ENCODE measurements around the gene DNAJC3.
"Not testable (repeated sequence)": the region's sequence is repeated elsewhere in the genome, so short reads cannot be mapped to it uniquely, and the experiment has no call there.

The DNAJC3 gene

GRCh38 chr13:95740979-95741320 is 64.0 kb downstream of the DNAJC3 start:
- Histone ChIP-seq H3K9me3 (ENCODE audit: low read depth, low read length) (no peaks in the 10 kb centered on the region), H3K4me3 (no peak overlapping the region), H3K27ac (no peak overlapping the region), H3K36me3 (ENCODE audit: insufficient read depth, low read length) (no peaks in the 10 kb centered on the region), H3K9ac (ENCODE audit: insufficient read length) (no peak overlapping the region)
- no peak for TF ChIP-seq FOXP2 (optimal IDR thresholded peaks at IDR 0.05; ENCODE audit: control extremely low read depth, extremely low read length, insufficient read depth)
- no peak for TF ChIP-seq POLR2AphosphoS5 (IDR thresholded peaks at IDR 0.05; ENCODE audit: borderline replicate concordance, low read depth, low read length)
- no peak for DNase-seq (ENCODE audit: low read depth, low spot score)

GRCh38 chr13:95741584-95742563 is 64.9 kb downstream of the DNAJC3 start:
- no peak overlapping the region for H3K9ac ChIP-seq (ENCODE audit: insufficient read length)
- TF ChIP-seq EZH2 (IDR thresholded peaks at IDR 0.05) (no peak), FOXP2 (optimal IDR thresholded peaks at IDR 0.05; ENCODE audit: control extremely low read depth, extremely low read length, insufficient read depth) (no peak), POLR2AphosphoS5 (IDR thresholded peaks at IDR 0.05; ENCODE audit: borderline replicate concordance, low read depth, low read length) (no peak)
- no peaks in the 10 kb centered on the region for H3K36me3 ChIP-seq (ENCODE audit: insufficient read depth, low read length)
- no peaks in the 10 kb centered on the region for H3K9me3 ChIP-seq (ENCODE audit: low read depth, low read length)
- DNase-seq (ENCODE audit: low read depth, low spot score), result no peak
- H3K27ac ChIP-seq, result no peak overlapping the region
- H3K4me3 ChIP-seq, result no peak overlapping the region

- no peaks in the 10 kb centered on the region for H3K36me3 ChIP-seq (ENCODE audit: insufficient read depth, low read length)
- H3K9me3 ChIP-seq (ENCODE audit: low read depth, low read length), result no peaks in the 10 kb centered on the region
- no peak overlapping the region for H3K4me3 ChIP-seq
- no peak overlapping the region for H3K27ac ChIP-seq
- TF ChIP-seq EZH2 (IDR thresholded peaks at IDR 0.05) (no peak), FOXP2 (optimal IDR thresholded peaks at IDR 0.05; ENCODE audit: control extremely low read depth, extremely low read length, insufficient read depth) (no peak), POLR2AphosphoS5 (IDR thresholded peaks at IDR 0.05; ENCODE audit: borderline replicate concordance, low read depth, low read length) (no peak)
- no peak overlapping the region for H3K9ac ChIP-seq (ENCODE audit: insufficient read length)
- no peak for DNase-seq (ENCODE audit: low read depth, low spot score)
These were observed 66.3 kb downstream of the DNAJC3 start for GRCh38 chr13:95743192-95743591.

GRCh38 chr13:95745289-95745688 is 68.3 kb downstream of the DNAJC3 start:
- no peak overlapping the region for H3K4me3 ChIP-seq
- H3K9me3 ChIP-seq (ENCODE audit: low read depth, low read length), result no peaks in the 10 kb centered on the region
- no peak overlapping the region for H3K9ac ChIP-seq (ENCODE audit: insufficient read length)
- H3K27ac ChIP-seq, result no peak overlapping the region
- DNase-seq (ENCODE audit: low read depth, low spot score), result no peak
- H3K36me3 ChIP-seq (ENCODE audit: insufficient read depth, low read length), result no peaks in the 10 kb centered on the region
- TF ChIP-seq POLR2AphosphoS5 (IDR thresholded peaks at IDR 0.05; ENCODE audit: borderline replicate concordance, low read depth, low read length) (no peak), EZH2 (IDR thresholded peaks at IDR 0.05) (no peak), FOXP2 (optimal IDR thresholded peaks at IDR 0.05; ENCODE audit: control extremely low read depth, extremely low read length, insufficient read depth) (no peak)

GRCh38 chr13:95745752-95746151 is 68.8 kb downstream of the DNAJC3 start:
- no peak for TF ChIP-seq FOXP2 (optimal IDR thresholded peaks at IDR 0.05; ENCODE audit: control extremely low read depth, extremely low read length, insufficient read depth)
- no peak for TF ChIP-seq POLR2AphosphoS5 (IDR thresholded peaks at IDR 0.05; ENCODE audit: borderline replicate concordance, low read depth, low read length)
- no peak for TF ChIP-seq EZH2 (IDR thresholded peaks at IDR 0.05)
- Histone ChIP-seq H3K27ac (no peak overlapping the region), H3K36me3 (ENCODE audit: insufficient read depth, low read length) (no peaks in the 10 kb centered on the region), H3K9ac (ENCODE audit: insufficient read length) (no peak overlapping the region), H3K9me3 (ENCODE audit: low read depth, low read length) (no peaks in the 10 kb centered on the region), H3K4me3 (no peak overlapping the region)
- DNase-seq (ENCODE audit: low read depth, low spot score), result no peak

GRCh38 chr13:95749545-95749944 is 72.6 kb downstream of the DNAJC3 start:
- no peaks in the 10 kb centered on the region for H3K36me3 ChIP-seq (ENCODE audit: insufficient read depth, low read length)
- H3K4me3 ChIP-seq, result no peak overlapping the region
- DNase-seq (ENCODE audit: low read depth, low spot score), result no peak
- H3K27ac ChIP-seq, result no peak overlapping the region
- TF ChIP-seq FOXP2 (optimal IDR thresholded peaks at IDR 0.05; ENCODE audit: control extremely low read depth, extremely low read length, insufficient read depth) (no peak), EZH2 (IDR thresholded peaks at IDR 0.05) (no peak), POLR2AphosphoS5 (IDR thresholded peaks at IDR 0.05; ENCODE audit: borderline replicate concordance, low read depth, low read length) (no peak)
- H3K9ac ChIP-seq (ENCODE audit: insufficient read length), result no peak overlapping the region
- no peaks in the 10 kb centered on the region for H3K9me3 ChIP-seq (ENCODE audit: low read depth, low read length)

- Histone ChIP-seq H3K27ac (no peak overlapping the region), H3K9ac (ENCODE audit: insufficient read length) (no peak overlapping the region), H3K4me3 (no peak overlapping the region), H3K9me3 (ENCODE audit: low read depth, low read length) (no peaks in the 10 kb centered on the region), H3K36me3 (ENCODE audit: insufficient read depth, low read length) (no peaks in the 10 kb centered on the region)
- no peak for DNase-seq (ENCODE audit: low read depth, low spot score)
- TF ChIP-seq EZH2 (IDR thresholded peaks at IDR 0.05) (no peak), FOXP2 (optimal IDR thresholded peaks at IDR 0.05; ENCODE audit: control extremely low read depth, extremely low read length, insufficient read depth) (no peak), POLR2AphosphoS5 (IDR thresholded peaks at IDR 0.05; ENCODE audit: borderline replicate concordance, low read depth, low read length) (no peak)
These were observed 75.7 kb downstream of the DNAJC3 start for GRCh38 chr13:95752677-95753076.

GRCh38 chr13:95754069-95754468 is 77.1 kb downstream of the DNAJC3 start:
- Histone ChIP-seq H3K9me3 (ENCODE audit: low read depth, low read length) (no peaks in the 10 kb centered on the region), H3K36me3 (ENCODE audit: insufficient read depth, low read length) (no peaks in the 10 kb centered on the region), H3K27ac (no peak overlapping the region), H3K4me3 (no peak overlapping the region), H3K9ac (ENCODE audit: insufficient read length) (no peak overlapping the region)
- TF ChIP-seq POLR2AphosphoS5 (IDR thresholded peaks at IDR 0.05; ENCODE audit: borderline replicate concordance, low read depth, low read length), result no peak
- no peak for DNase-seq (ENCODE audit: low read depth, low spot score)

GRCh38 chr13:95756072-95756471 is 79.1 kb downstream of the DNAJC3 start:
- TF ChIP-seq POLR2AphosphoS5 (IDR thresholded peaks at IDR 0.05; ENCODE audit: borderline replicate concordance, low read depth, low read length), result no peak
- TF ChIP-seq EZH2 (IDR thresholded peaks at IDR 0.05), result no peak
- TF ChIP-seq FOXP2 (optimal IDR thresholded peaks at IDR 0.05; ENCODE audit: control extremely low read depth, extremely low read length, insufficient read depth), result no peak
- no peaks in the 10 kb centered on the region for H3K9me3 ChIP-seq (ENCODE audit: low read depth, low read length)
- no peak overlapping the region for H3K4me3 ChIP-seq
- H3K9ac ChIP-seq (ENCODE audit: insufficient read length), result no peak overlapping the region
- H3K27ac ChIP-seq, result no peak overlapping the region
- H3K36me3 ChIP-seq (ENCODE audit: insufficient read depth, low read length), result no peaks in the 10 kb centered on the region
- DNase-seq (ENCODE audit: low read depth, low spot score), result no peak

GRCh38 chr13:95762626-95763025 is 85.7 kb downstream of the DNAJC3 start:
- not testable (repeated sequence) for H3K4me3 ChIP-seq; H3K9ac ChIP-seq (ENCODE audit: insufficient read length); H3K27ac ChIP-seq; H3K36me3 ChIP-seq (ENCODE audit: insufficient read depth, low read length); DNase-seq (ENCODE audit: low read depth, low spot score); H3K9me3 ChIP-seq (ENCODE audit: low read depth, low read length)

Measured in SK-N-MC (cell line).